GM18861 (cell line): ENCODE results near the gene CHRNA3.

ENCODE experiments used
- ATAC-seq: cut with Tn5 transposase; IDR thresholded peaks from one replicate; pipeline ENCODE4 v1.9.1; 2021; ENCODE audit not compliant: unreplicated experiment

CHRNA3 gene

GRCh38 chr15:78636378-78636859, 15.6 kb upstream of the CHRNA3 start:
- ATAC-seq, result no peak

GRCh38 chr15:78635346-78635745, 14.6 kb upstream of the CHRNA3 start:
- ATAC-seq, result no peak

GRCh38 chr15:78634210-78635145, 13.7 kb upstream of the CHRNA3 start:
- ATAC-seq, result no peak

GRCh38 chr15:78633348-78633747, 12.6 kb upstream of the CHRNA3 start:
- no peak for ATAC-seq

GRCh38 chr15:78630886-78631633, 10.3 kb upstream of the CHRNA3 start:
- ATAC-seq, result no peak

- ATAC-seq, result no peak
These were observed 8.9 kb upstream of the CHRNA3 start for GRCh38 chr15:78629716-78630065.

GRCh38 chr15:78629031-78629715, 8.4 kb upstream of the CHRNA3 start:
- ATAC-seq, result no peak

- ATAC-seq, result no peak
These were observed 7.4 kb upstream of the CHRNA3 start for GRCh38 chr15:78628227-78628626.

GRCh38 chr15:78627348-78627747, 6.6 kb upstream of the CHRNA3 start:
- no peak for ATAC-seq

GRCh38 chr15:78626381-78626995, 5.7 kb upstream of the CHRNA3 start:
- ATAC-seq, result no peak

- ATAC-seq, result no peak
These were observed 4.9 kb upstream of the CHRNA3 start for GRCh38 chr15:78625606-78626280.

- ATAC-seq, result no peak
These were observed 4.1 kb upstream of the CHRNA3 start for GRCh38 chr15:78624651-78625590.

- ATAC-seq, result no peak
These were observed 3.1 kb upstream of the CHRNA3 start for GRCh38 chr15:78623786-78624497.

- ATAC-seq, result no peak
These were observed 1.1 kb upstream of the CHRNA3 start for GRCh38 chr15:78621810-78622402.

GRCh38 chr15:78620021-78620526, 722 bp downstream of the CHRNA3 start:
- ATAC-seq, result no peak

- ATAC-seq, result no peak
These were observed 1.5 kb downstream of the CHRNA3 start for GRCh38 chr15:78619022-78619950.

GRCh38 chr15:78618490-78618934, 2.3 kb downstream of the CHRNA3 start:
- no peak for ATAC-seq
